GM18519 (cell line): ENCODE measurements around the gene GNAQ.

Experiments
- ATAC-seq: cut with Tn5 transposase; IDR thresholded peaks from one replicate; pipeline ENCODE4 v1.9.1; 2021; ENCODE audit warnings: mild to moderate bottlenecking, moderate library complexity; ENCODE audit not compliant: unreplicated experiment, low FRiP score

GNAQ gene

GRCh38 chr9:77856615-77857014 is 175.0 kb downstream of the GNAQ start:
- no peak for ATAC-seq

- ATAC-seq, result no peak
Observed at GRCh38 chr9:77854916-77855311, 176.7 kb downstream of the GNAQ start.

- no peak for ATAC-seq
Observed at GRCh38 chr9:77854258-77854915, 177.2 kb downstream of the GNAQ start.

GRCh38 chr9:77853716-77854115 is 177.9 kb downstream of the GNAQ start:
- no peak for ATAC-seq

- no peak for ATAC-seq
Observed at GRCh38 chr9:77851882-77852595, 179.6 kb downstream of the GNAQ start.

- no peak for ATAC-seq
Observed at GRCh38 chr9:77848897-77849296, 182.7 kb downstream of the GNAQ start.

GRCh38 chr9:77848404-77848803 is 183.2 kb downstream of the GNAQ start:
- ATAC-seq, result no peak

GRCh38 chr9:77847626-77848025 is 184.0 kb downstream of the GNAQ start:
- no peak for ATAC-seq

- no peak for ATAC-seq
Observed at GRCh38 chr9:77847059-77847499, 184.5 kb downstream of the GNAQ start.

GRCh38 chr9:77844415-77844814 is 187.2 kb downstream of the GNAQ start:
- no peak for ATAC-seq

- ATAC-seq, result no peak
Observed at GRCh38 chr9:77843871-77844155, 187.8 kb downstream of the GNAQ start.

- no peak for ATAC-seq
Observed at GRCh38 chr9:77843076-77843870, 188.3 kb downstream of the GNAQ start.

GRCh38 chr9:77841739-77842386 is 189.7 kb downstream of the GNAQ start:
- peak; percentile 79 for ATAC-seq

- ATAC-seq, result no peak
Observed at GRCh38 chr9:77839459-77840140, 192.0 kb downstream of the GNAQ start.

- ATAC-seq, result no peak
Observed at GRCh38 chr9:77838986-77839385, 192.6 kb downstream of the GNAQ start.

- no peak for ATAC-seq
Observed at GRCh38 chr9:77834898-77835488, 196.6 kb downstream of the GNAQ start.

- ATAC-seq, result no peak
Observed at GRCh38 chr9:77833561-77834429, 197.8 kb downstream of the GNAQ start.

- ATAC-seq, result no peak
Observed at GRCh38 chr9:77832639-77833038, 199.0 kb downstream of the GNAQ start.

- no peak for ATAC-seq
Observed at GRCh38 chr9:77831781-77832180, 199.8 kb downstream of the GNAQ start.
